Nucleus accumbens (tissue), 56 donors: ENCODE data around the gene TUT7.
A peak's percentile ranks its signal among the peaks of the same experiment; 100 is the strongest.
"Not testable (repeated sequence)": the region's sequence is repeated elsewhere in the genome, so short reads cannot be mapped to it uniquely, and the experiment has no call there.

Experiments
- DNase-seq, 56 donors: peaks; one replicate each; lab custom pipeline; 2025; lab: John Stamatoyannopoulos, UW

Gene TUT7, protein sequence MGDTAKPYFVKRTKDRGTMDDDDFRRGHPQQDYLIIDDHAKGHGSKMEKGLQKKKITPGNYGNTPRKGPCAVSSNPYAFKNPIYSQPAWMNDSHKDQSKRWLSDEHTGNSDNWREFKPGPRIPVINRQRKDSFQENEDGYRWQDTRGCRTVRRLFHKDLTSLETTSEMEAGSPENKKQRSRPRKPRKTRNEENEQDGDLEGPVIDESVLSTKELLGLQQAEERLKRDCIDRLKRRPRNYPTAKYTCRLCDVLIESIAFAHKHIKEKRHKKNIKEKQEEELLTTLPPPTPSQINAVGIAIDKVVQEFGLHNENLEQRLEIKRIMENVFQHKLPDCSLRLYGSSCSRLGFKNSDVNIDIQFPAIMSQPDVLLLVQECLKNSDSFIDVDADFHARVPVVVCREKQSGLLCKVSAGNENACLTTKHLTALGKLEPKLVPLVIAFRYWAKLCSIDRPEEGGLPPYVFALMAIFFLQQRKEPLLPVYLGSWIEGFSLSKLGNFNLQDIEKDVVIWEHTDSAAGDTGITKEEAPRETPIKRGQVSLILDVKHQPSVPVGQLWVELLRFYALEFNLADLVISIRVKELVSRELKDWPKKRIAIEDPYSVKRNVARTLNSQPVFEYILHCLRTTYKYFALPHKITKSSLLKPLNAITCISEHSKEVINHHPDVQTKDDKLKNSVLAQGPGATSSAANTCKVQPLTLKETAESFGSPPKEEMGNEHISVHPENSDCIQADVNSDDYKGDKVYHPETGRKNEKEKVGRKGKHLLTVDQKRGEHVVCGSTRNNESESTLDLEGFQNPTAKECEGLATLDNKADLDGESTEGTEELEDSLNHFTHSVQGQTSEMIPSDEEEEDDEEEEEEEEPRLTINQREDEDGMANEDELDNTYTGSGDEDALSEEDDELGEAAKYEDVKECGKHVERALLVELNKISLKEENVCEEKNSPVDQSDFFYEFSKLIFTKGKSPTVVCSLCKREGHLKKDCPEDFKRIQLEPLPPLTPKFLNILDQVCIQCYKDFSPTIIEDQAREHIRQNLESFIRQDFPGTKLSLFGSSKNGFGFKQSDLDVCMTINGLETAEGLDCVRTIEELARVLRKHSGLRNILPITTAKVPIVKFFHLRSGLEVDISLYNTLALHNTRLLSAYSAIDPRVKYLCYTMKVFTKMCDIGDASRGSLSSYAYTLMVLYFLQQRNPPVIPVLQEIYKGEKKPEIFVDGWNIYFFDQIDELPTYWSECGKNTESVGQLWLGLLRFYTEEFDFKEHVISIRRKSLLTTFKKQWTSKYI (N-terminal part only)

DNA sequence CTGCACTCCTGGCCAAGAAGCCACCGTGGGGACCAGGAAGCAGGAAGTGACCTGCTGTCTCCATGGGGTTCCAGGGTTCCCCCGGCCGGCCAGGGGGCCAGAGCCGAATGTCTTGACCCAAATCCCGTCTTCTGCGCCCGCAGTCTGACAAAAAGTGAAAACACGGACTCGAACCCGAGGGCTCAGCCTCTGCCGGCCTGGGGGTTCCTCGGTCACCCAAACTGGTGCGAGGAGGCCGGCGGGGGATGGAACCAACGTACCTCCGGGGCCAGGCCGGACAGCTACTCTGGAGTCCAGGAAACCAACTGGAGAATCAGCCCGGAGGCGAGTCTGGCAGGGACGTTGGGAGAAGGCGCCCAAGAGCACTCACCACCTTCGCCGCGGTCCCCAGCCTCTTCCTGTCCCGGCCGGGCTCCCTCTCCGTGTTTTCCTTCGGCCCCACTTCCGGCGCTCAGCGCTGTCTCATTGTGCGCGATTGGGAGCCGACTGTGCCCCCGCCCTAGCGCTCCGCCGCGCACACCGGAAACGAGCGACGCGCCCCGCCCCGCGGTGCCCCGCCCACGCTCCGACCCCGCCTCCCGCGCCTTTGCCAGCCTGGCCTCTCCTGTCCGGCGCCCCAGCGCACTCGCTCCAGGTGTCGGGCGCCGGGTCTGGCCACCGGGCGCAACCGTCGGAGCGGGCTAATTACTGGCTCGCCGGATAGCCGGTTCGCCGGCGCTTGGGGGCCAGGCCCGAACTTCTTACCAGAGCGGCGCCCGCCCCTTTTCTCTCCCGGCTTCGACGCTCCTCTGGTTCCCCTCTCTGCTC is at the start of gene TUT7:
Gene TUT7 (minus strand): TSS at position 400 of the 807 bp plus-strand sequence. CDS start 1,211 bp downstream, outside the sequence.
- peak; percentile 49 to 98 (median 92) for DNase-seq

DNA sequence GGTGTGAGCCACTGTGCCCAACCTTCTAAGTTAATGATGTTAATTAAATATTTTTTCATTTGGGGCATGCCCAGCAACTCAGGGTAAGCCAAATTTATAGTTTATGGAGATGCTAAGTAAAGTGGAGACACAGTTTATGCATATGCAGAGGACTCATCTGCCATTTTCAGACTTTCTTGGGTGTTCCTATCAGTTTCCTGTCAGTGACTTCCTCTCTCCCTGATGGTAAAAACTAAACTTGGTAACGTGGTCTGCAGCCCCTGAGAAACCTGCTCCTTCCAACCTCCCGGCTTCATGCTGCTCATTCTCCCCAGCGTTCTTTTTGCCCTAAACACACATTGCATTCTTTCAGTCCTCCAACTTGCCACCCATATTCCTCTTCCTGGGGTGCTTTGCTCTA is 48.4 kb upstream of the TUT7 start:
- no peak for DNase-seq

DNA sequence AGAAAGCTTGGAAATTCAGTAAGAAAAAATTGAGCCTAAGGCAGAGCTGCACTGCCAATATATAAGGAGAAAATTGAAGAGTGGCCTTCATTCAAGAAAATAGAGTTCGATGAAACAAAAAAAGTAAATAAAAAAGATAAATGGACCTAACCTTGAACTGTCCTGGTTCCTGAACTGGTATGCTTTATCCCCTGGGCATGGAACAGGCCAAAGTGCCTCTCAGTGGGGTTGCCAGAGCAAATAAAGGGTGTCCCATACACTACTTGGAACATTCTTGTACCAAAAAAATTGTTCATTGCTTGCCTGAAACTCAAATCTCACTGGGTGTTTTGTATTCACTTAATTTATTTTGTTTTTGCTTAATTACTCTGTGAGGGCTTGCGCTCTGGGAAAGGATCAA is 42.2 kb upstream of the TUT7 start:
- DNase-seq, result no peak

DNA sequence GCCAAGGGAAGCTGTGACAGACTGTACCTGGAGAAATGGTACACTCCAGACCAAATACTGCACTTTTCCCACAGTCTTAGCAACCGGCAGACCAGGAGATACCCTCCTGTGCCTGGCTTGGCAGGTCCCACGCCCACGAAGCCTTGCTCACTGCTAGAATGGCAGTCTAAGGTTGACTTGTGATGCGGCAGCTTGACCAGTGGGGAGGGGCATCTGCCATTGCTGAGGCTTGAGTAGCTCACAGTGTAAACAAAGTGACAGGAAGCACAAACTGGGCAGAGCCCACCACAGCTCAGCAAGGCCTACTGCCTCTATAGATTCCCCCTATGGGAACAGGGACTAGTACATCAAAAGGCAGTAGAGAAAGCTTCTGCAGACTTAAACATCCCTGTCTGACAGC is 36.0 kb upstream of the TUT7 start:
- DNase-seq, result not testable (repeated sequence)

DNA sequence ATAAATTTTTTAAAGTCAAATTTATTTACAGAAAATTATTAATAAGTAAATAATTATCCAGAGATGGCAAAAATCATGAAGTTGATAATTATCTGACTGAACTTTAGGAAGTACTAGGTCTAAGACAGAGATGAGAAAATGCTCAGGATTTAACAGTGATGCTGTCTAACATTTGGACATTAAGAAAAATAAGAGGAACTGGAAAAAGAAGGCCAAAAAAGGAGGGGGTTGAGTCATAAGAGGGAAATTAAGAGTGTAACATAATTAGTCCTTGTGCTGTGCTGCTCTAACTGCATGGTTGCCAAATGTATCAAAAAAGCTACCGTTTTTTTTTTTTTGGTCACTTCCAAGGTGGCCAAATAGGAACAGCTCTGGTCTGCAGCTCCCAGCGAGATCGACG is 35.4 kb upstream of the TUT7 start:
- no peak for DNase-seq

DNA sequence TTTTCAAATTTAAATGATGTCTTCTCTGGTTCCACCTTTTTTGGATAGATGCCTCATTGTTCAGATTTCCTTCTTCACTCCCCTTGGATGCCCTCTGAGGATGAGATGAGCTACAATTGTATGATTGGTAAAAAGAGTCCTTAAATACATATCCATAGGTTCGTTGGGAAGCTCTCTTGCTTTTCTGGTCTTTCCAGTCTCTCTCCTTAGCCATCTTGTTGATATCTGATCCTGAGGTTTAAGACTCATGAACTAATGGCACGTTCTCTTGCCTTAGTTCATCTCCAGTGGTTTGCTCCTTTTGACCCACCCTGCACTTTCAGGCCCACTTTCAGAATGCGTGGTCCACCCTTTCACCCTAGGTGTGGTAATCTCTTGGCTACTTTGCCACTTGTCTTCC is 33.2 kb upstream of the TUT7 start:
- DNase-seq, result no peak

DNA sequence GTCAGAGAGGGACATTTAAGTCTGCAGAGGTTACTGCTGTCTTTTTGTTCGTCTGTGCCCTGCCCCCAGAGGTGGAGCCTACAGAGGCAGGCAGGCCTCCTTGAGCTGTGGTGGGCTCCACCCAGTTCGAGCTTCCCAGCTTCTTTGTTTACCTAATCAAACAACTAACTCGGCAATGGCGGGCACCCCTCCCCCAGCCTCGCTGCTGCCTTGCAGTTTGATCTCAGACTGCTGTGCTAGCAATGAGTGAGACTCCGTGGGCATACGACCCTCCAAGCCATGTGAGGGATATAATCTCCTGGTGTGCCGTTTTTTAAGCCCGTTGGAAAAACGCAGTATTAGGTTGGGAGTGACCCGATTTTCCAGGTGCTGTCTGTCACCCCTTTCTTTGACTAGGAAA is 28.8 kb upstream of the TUT7 start:
- DNase-seq, result not testable (repeated sequence)

DNA sequence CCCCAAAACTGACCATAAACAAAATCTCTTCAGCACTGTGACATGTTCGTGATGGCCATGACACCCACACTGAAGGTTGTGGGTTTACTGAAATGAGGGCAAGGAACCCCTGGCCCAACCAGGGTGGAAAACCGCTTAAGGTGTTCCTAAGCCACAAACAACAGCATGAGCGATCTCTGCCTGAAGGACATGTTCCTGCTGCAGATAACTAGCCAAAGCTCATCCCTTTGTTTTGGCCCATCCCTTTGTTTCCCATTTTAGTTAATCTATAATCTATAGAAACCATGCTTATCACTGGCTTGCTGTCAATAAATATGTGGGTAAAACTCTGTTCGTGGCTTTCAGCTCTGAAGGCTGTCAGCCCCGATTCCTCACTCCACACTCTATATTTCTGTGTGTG is 21.8 kb upstream of the TUT7 start:
- DNase-seq, result no peak

DNA sequence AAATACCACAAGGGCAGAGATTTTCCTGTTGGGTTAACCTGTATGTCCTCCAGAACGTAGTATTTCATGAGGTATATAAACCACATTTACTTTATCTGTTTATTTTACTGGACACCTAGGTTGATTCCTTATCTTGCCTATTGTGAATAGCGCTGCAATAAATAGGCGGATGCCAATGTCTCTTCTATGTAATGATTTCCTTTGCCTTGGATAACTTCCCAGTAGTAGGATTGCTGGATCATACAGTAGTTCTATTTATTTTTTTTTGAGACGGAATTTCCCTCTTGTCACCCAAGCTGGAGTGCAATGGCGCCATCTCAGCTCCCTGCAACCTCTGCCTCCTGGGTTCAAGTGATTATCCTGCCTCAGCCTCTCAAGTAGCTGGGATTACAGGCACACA is 15.6 kb upstream of the TUT7 start:
- DNase-seq, result no peak

DNA sequence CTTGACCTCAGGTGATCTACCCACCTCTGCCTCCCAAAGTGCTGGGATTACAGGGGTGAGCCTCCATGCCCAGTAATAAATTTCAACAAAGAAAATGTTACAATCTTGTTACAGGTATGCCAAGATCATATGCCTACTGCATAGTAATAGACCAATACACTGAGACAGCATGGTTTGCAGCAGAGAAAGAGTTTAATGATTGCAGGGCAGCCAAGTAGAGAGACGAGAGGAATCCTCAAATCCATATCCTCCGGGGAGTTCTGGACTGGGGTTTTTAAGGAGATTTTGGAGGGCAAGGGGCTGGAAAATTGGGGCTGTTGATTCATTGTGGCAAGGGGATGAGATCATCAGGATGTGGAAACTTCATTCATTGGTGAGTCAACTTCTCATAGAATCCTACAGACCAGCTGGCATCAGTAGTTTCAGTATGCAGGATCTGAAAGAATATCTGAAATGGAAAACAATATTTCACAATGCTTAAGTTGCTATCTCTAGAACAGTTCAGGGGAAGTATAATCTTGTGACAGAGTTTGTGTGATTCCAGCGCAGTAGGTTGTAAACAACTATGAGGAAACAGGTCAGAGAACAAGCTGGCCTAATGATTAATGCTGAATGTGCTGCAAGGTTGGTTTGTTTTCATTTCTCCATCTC is 14.8 kb upstream of the TUT7 start:
- no peak for DNase-seq

DNA sequence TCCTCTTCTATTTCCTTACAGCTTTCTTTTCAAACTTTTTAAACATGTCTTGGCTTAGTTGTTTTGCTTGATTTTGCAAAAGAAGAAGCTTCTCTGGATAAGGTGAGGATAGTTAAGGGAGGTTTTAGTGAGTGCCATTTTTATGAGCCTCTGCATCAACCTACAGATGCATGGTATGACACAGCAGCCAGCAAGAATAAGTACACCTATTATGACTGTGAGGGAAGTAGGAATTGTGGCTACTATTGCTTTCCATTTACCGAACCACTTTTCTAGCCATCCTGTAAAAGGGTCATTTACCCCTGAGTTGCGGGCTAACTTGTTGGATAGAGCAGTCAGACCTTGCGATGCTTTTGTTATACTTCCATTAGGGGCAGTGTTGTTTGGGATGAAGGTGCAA is 7.0 kb upstream of the TUT7 start:
- DNase-seq, result no peak

DNA sequence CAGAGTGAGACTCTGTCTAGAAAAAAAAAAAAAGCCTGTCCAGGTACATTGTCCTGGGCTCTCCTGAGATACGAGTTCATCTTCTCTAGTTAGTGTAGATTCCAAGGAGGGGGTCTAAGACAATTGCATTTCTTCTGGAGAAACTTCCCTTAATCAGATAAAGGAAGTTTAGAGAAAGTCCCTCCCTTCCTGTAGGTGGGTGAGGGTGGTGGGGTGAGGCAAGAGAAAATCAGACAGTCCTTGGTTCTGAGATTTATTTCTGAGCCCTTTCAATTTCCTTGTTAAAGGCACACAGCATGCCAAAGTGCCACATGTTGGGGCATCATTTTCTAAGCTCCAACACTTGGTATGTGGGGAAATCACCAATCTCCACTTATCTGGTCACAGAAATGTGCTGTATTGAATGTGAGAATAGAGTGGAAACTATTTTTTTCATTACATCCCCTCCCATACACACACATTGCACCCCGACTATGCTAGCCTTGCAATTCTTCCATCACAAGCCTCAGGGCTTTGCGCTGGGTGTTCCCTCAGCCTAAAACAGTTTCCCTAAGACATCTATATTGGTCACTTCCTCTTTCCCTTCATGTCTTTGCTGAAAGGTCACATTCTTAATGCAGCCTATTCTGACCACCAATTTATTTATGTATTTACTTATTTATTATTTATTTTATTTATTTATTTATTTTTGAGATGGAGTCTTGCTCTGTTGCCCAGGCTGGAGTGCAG is 5.1 kb upstream of the TUT7 start:
- DNase-seq, result peak in 1 of 56 donors; percentile 3

DNA sequence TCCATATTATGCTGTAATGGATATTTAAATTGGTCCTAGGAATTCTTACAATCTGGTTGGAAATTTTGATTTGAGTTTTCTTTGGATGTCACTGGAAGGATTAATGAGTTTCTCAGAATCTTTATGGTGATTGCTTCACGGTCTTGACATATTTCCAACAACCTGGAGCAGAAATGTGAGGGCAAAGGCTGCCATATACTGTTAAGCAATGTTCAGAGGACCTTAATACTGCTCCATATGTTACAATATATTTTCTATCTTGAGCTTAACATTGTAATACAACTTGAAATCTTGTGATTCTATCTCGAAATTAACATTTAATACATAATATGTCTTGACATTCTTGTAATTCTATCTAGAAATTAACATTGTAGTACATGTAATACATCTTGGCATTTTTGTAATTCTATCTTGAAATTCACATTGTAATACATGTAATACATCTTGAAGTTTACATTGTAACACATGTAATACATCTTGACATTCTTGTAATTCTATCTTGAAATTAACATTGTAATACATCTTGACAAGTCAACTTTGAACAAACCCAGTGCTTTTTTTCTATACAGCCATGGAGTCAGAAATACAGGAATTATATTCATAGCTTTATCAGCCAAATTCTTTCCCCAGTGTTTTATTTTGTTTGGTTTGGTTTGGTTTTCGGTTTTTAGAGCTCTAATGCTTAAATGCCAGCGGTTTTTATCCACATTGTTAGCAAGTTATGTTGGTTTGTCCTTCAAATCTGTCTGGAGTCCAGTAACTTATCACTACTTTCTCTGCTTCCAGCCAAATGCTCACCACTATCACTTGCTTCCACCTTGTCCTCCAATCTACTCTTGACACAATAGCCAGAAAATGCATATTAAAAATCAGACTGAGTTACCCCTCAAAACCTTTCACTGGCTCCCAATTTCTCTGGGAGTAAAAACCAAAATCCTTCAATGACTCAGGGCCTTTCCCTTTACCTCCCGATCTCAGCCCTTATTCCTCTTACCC is 3.0 kb upstream of the TUT7 start:
- no peak for DNase-seq

DNA sequence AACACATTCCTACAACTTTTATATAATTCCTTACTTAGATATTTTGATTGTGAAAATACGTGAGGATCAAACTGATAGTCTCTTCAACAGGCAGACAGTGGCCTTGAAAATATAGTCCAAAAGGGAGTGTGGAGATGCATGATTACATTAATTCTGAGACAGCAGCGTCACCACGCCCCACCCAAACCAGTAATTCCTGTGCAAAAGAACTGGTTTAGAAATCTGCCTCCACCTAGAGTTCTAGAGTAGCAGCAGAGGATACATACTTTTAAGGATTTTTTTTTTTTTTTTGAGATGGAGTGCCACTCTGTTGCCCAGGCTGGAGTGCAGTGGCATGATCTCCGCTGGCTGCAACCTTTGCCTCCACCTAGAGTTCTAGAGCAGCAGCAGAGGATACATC is 1.6 kb upstream of the TUT7 start:
- DNase-seq, result no peak

DNA sequence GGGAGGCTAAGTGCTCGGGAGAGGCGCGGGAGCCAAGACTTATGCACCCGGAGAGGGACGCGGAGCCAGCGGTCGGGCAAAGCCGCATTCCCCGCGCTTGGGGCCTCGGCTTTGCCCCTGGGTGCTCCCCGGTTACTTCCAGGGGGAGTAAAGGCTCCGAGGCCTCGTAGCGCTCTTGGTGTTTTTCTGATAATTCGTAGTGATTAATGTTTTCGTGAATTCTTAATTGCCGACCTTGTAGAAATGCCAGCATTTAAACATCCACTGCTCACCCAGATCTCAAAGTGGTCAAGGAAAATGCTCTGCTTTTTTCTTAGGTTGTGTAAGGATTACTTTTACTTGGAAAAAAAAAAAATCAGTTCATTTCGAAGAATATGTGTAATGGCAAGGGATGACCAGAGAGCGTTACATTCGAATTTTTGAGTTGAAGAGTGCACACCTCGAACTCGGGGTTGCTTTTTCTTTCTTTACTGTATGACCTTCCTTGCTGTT is 654 bp upstream of the TUT7 start:
- peak in 1 of 56 donors; percentile 69 for DNase-seq

DNA sequence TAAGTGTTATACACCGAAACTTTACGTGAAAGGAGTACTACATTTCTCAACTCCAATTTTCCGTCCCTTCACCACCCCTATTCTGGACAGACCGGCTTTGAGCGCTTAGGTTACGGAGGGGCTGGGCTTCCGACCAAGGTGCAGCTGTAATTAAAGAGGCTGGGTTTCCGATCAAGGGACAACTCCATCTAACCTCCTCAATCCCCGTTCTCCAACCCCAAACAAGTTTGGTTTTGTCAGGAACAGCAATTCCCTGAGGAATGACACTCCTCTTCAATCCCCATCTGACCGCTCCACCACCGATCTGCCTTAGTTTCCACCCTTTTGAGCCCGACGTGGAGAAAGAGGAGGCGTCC is 577 bp downstream of the TUT7 start:
- DNase-seq, result peak in 3 of 56 donors; percentile 14 to 47 (median 28)

DNA sequence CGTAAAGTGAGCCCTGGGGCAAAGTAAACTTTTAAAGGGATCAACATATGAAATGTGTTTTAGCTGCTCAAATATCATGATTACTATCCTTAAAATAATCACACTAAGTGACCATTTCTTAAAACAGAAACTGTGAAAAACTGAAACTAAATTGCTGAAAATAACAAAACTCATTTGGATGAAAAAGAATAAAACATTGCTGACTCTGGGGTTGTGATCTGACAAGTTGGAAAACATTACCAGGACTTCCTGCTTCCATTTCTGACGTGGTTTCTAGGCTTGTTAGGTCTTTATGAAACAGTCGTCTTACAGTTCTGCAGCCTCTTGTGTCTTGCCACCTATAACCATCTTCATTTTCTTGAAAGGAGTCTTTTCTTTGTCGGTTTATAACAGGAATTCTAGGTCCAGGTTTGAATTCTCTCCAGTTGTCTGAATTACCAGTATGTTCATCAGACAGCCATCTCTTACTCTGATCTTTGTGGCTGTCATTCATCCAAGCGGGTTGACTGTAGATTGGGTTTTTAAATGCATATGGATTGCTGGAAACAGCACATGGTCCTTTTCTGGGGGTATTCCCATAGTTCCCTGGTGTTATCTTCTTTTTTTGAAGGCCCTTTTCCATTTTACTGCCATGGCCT is 1.7 kb downstream of the TUT7 start:
- DNase-seq, result no peak
